ENCODE data around the gene TTN. TPM values are rescaled to one million over a fixed set of nuclear protein-coding genes. Genes with fewer than 3 reads are reported as not detected.

TTN gene
- total RNA-seq, 1 experiment from 2014 or later: 0.05 TPM

DNA sequence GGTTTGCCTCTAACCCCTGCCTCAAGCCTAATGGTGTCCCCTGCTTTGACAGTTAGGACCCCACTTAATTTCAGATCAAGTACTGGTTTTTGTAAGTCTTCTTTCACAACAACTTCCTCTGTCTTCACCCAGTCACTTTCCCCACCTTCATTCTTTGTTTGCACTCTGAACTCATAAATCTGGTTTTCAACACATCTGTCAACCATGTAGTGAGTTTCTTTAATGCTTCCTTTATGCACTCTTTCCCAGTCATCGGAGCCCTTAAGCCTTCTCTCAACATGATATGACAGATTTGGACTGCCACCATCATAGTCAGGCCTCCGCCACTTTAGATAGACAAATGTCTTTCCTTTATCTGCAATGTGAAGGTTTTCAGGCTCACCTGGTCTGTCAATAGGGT is 217.9 kb downstream of the TTN start:
- DNase-seq (ENCODE audit: low read depth, low spot score) (no peak), ATAC-seq (no peak)
- H3K79me2 ChIP-seq (ENCODE audit: insufficient read depth, low read length): no peaks in the 10 kb centered on the region
- H3K9ac ChIP-seq (ENCODE audit: low read length): no peak overlapping the region
- H3K4me3 ChIP-seq (replicated peaks in 1 of 2; ENCODE audit: low read depth in 1 of 2, low read length in 2 of 2): no peak overlapping the region
- no peaks in the 10 kb centered on the region for H3K9me3 ChIP-seq (ENCODE audit: control insufficient read depth in 1 of 2, insufficient read depth in 1 of 2, low read depth in 1 of 2, low read length in 2 of 2)
- no peak for TF ChIP-seq EGR1 (IDR thresholded peaks at IDR 0.05; ENCODE audit: low read depth)
- no peak for TF ChIP-seq RAD21 (IDR thresholded peaks at IDR 0.05; ENCODE audit: low read depth)
- TF ChIP-seq ZNF274 (IDR thresholded peaks at IDR 0.05; ENCODE audit: low read depth, low read length): no peak
- no peak for TF ChIP-seq JUND (IDR thresholded peaks at IDR 0.05)
- TF ChIP-seq EZH2 (IDR thresholded peaks at IDR 0.05): no peak
- TF ChIP-seq CEBPB (IDR thresholded peaks at IDR 0.05; ENCODE audit: low read depth): no peak
- H3K4me2 ChIP-seq (ENCODE audit: low read length): no peak overlapping the region
- H2AFZ ChIP-seq (ENCODE audit: low read depth, low read length, poor library complexity, severe bottlenecking): no peak overlapping the region
- intact Hi-C loops (cut with micrococcal nuclease): no loop called here
- no peak overlapping the region for H3K27ac ChIP-seq (ENCODE audit: low read depth, low read length)
- no peaks in the 10 kb centered on the region for H3K27me3 ChIP-seq (ENCODE audit: insufficient read depth, low read length)
- no peaks in the 10 kb centered on the region for H3K36me3 ChIP-seq (ENCODE audit: control insufficient read depth in 1 of 2, insufficient read depth in 2 of 2, low read length in 2 of 2)
- no peaks in the 10 kb centered on the region for H3K9me2 ChIP-seq (ENCODE audit: insufficient read depth)
- RAD21 ChIA-PET (ENCODE audit: low non-redundant PET in 1 of 2, low total read pairs in 2 of 2, uncharacterized antibody in 2 of 2, unreplicated experiment in 2 of 2): no interaction called here
- H4K20me1 ChIP-seq (ENCODE audit: insufficient read depth): no peaks in the 10 kb centered on the region
- POLR2A ChIA-PET: no interaction called here
- CTCF ChIA-PET: no interaction called here
- H3K4me1 ChIP-seq (ENCODE audit: control insufficient read depth in 1 of 2, insufficient read depth in 2 of 2, low read length in 2 of 2): no peaks in the 10 kb centered on the region
- BruUV-seq (replicated peaks): no TSS peak

- H3K4me1 ChIP-seq (ENCODE audit: control insufficient read depth in 1 of 2, insufficient read depth in 2 of 2, low read length in 2 of 2): no peaks in the 10 kb centered on the region
- no peaks in the 10 kb centered on the region for H3K79me2 ChIP-seq (ENCODE audit: insufficient read depth, low read length)
- intact Hi-C loops (cut with micrococcal nuclease): no loop called here
- no peaks in the 10 kb centered on the region for H3K27me3 ChIP-seq (ENCODE audit: insufficient read depth, low read length)
- no peaks in the 10 kb centered on the region for H3K9me2 ChIP-seq (ENCODE audit: insufficient read depth)
- no peaks in the 10 kb centered on the region for H4K20me1 ChIP-seq (ENCODE audit: insufficient read depth)
- no TSS peak for BruUV-seq (replicated peaks)
- no peak overlapping the region for H3K9ac ChIP-seq (ENCODE audit: low read length)
- DNase-seq (ENCODE audit: low read depth, low spot score): no peak
- ChIA-PET POLR2A (no interaction called here), RAD21 (ENCODE audit: low non-redundant PET in 1 of 2, low total read pairs in 2 of 2, uncharacterized antibody in 2 of 2, unreplicated experiment in 2 of 2) (no interaction called here), CTCF (no interaction called here)
- no peaks in the 10 kb centered on the region for H3K36me3 ChIP-seq (ENCODE audit: control insufficient read depth in 1 of 2, insufficient read depth in 2 of 2, low read length in 2 of 2)
- no peak overlapping the region for H3K27ac ChIP-seq (ENCODE audit: low read depth, low read length)
- no peak for ATAC-seq
- H2AFZ ChIP-seq (ENCODE audit: low read depth, low read length, poor library complexity, severe bottlenecking): no peak overlapping the region
- no peak overlapping the region for H3K4me3 ChIP-seq (replicated peaks in 1 of 2; ENCODE audit: low read depth in 1 of 2, low read length in 2 of 2)
- no peak overlapping the region for H3K4me2 ChIP-seq (ENCODE audit: low read length)
- no peaks in the 10 kb centered on the region for H3K9me3 ChIP-seq (ENCODE audit: control insufficient read depth in 1 of 2, insufficient read depth in 1 of 2, low read depth in 1 of 2, low read length in 2 of 2)
- no peak for TF ChIP-seq EGR1 (IDR thresholded peaks at IDR 0.05; ENCODE audit: low read depth)
- TF ChIP-seq, protein P1, sequence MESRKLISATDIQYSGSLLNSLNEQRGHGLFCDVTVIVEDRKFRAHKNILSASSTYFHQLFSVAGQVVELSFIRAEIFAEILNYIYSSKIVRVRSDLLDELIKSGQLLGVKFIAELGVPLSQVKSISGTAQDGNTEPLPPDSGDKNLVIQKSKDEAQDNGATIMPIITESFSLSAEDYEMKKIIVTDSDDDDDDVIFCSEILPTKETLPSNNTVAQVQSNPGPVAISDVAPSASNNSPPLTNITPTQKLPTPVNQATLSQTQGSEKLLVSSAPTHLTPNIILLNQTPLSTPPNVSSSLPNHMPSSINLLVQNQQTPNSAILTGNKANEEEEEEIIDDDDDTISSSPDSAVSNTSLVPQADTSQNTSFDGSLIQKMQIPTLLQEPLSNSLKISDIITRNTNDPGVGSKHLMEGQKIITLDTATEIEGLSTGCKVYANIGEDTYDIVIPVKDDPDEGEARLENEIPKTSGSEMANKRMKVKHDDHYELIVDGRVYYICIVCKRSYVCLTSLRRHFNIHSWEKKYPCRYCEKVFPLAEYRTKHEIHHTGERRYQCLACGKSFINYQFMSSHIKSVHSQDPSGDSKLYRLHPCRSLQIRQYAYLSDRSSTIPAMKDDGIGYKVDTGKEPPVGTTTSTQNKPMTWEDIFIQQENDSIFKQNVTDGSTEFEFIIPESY (IDR thresholded peaks at IDR 0.05; ENCODE audit: extremely low read depth, insufficient replicate concordance, low read length): no peak
- TF ChIP-seq CTCF (IDR thresholded peaks at IDR 0.05 in 2 of 3, conservative IDR thresholded peaks at IDR 0.05 in 1 of 3; ENCODE audit: borderline replicate concordance in 1 of 3, insufficient read depth in 1 of 3, low read depth in 2 of 3, low read length in 2 of 3): no peak
- no peak for TF ChIP-seq EZH2 (IDR thresholded peaks at IDR 0.05)
- TF ChIP-seq SRF (IDR thresholded peaks at IDR 0.05; ENCODE audit: low read depth): no peak
- TF ChIP-seq SIN3A (IDR thresholded peaks at IDR 0.05; ENCODE audit: low read depth): no peak
- no peak for TF ChIP-seq TCF7L2 (IDR thresholded peaks at IDR 0.05; ENCODE audit: borderline replicate concordance, extremely low read depth, insufficient read depth, insufficient read length)
- no peak for TF ChIP-seq FOSL1 (IDR thresholded peaks at IDR 0.05; ENCODE audit: low read depth)
- TF ChIP-seq, protein P2, sequence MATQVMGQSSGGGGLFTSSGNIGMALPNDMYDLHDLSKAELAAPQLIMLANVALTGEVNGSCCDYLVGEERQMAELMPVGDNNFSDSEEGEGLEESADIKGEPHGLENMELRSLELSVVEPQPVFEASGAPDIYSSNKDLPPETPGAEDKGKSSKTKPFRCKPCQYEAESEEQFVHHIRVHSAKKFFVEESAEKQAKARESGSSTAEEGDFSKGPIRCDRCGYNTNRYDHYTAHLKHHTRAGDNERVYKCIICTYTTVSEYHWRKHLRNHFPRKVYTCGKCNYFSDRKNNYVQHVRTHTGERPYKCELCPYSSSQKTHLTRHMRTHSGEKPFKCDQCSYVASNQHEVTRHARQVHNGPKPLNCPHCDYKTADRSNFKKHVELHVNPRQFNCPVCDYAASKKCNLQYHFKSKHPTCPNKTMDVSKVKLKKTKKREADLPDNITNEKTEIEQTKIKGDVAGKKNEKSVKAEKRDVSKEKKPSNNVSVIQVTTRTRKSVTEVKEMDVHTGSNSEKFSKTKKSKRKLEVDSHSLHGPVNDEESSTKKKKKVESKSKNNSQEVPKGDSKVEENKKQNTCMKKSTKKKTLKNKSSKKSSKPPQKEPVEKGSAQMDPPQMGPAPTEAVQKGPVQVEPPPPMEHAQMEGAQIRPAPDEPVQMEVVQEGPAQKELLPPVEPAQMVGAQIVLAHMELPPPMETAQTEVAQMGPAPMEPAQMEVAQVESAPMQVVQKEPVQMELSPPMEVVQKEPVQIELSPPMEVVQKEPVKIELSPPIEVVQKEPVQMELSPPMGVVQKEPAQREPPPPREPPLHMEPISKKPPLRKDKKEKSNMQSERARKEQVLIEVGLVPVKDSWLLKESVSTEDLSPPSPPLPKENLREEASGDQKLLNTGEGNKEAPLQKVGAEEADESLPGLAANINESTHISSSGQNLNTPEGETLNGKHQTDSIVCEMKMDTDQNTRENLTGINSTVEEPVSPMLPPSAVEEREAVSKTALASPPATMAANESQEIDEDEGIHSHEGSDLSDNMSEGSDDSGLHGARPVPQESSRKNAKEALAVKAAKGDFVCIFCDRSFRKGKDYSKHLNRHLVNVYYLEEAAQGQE (IDR thresholded peaks at IDR 0.05; ENCODE audit: low read depth): no peak
- no peak for TF ChIP-seq SP1 (IDR thresholded peaks at IDR 0.05; ENCODE audit: low read depth)
These were observed 222.6 kb downstream of the TTN start for GRCh38 chr2:178584666-178585065.

All from HCT116 (cell line).